Panc1 (cell line): Measurements from ENCODE around the gene RASSF5. TPM values are rescaled to one million over a fixed set of nuclear protein-coding genes. Genes with fewer than 3 reads are reported as not detected.

Source experiments
- ATAC-seq: fragments of 200-7000 bp; cut with Tn5 transposase; 2 replicates; pipeline ENCODE4 v1.9.1; 2020; ENCODE audit warnings: mild to moderate bottlenecking, moderate library complexity
- BruUV-seq: library from RNA; stranded (reverse); fragments of 400-500 nt; replicated peaks from 2 replicates; lab custom pipeline; 2021; lab: Mats Ljungman, UMichigan
- CTCF ChIA-PET: fragments of 300-600 bp; sonication (Branson Sonifier 250); formaldehyde crosslinking; loops from one replicate; lab custom pipeline; 2022; ENCODE audit warnings: antibody characterized with exemption; lab: Charles Lee
- POLR2A ChIA-PET: fragments of 300-600 bp; sonication (Branson Sonifier 250); formaldehyde crosslinking; loops from one replicate; lab custom pipeline; 2022; ENCODE audit warnings: antibody characterized with exemption; lab: Charles Lee
- DNase-seq: peaks from one replicate; pipeline ENCODE4 v3.0.0-alpha.2; 2010; ENCODE audit warnings: low read depth, low spot score
- H3K27ac ChIP-seq: 2 replicates; pipeline ENCODE4 v1.5.1; 2011; ENCODE audit warnings: mild to moderate bottlenecking, low read length, inconsistent platforms
- H3K27me3 ChIP-seq: fragments of 200-500 bp; sonication (Bioruptor generic); 2 replicates; pipeline ENCODE4 v1.6.0; 2014; ENCODE audit warnings: low read length, inconsistent platforms; ENCODE audit not compliant: control insufficient read depth, insufficient read depth
- H3K36me3 ChIP-seq: fragments of 200-500 bp; sonication (Bioruptor generic); 2 replicates; pipeline ENCODE4 v1.5.1; 2014; ENCODE audit warnings: inconsistent platforms, mild to moderate bottlenecking, low read length, moderate library complexity; ENCODE audit not compliant: control insufficient read depth, insufficient read depth
- H3K4me1 ChIP-seq: 2 replicates; pipeline ENCODE4 v1.5.1; 2011; ENCODE audit warnings: inconsistent platforms, mild to moderate bottlenecking, low read length, moderate library complexity; ENCODE audit not compliant: control insufficient read depth, insufficient read depth
- H3K4me3 ChIP-seq, 2 experiments: 2 replicates each; pipeline ENCODE4 v1.5.1; 2011 to 2012; ENCODE audit warnings: low read depth in 2 of 2, low read length in 2 of 2, mild to moderate bottlenecking in 2 of 2, inconsistent platforms in 1 of 2, moderate library complexity in 1 of 2
- H3K9me3 ChIP-seq: fragments of 200-500 bp; sonication (Bioruptor generic); 2 replicates; pipeline ENCODE4 v1.5.1; 2014; ENCODE audit warnings: low read depth, mild to moderate bottlenecking, inconsistent platforms, low read length, moderate library complexity; ENCODE audit not compliant: control insufficient read depth, insufficient read depth
- POLR2AphosphoS5 ChIP-seq: IDR thresholded peaks from 2 replicates; pipeline ENCODE4 v1.6.1; 2012; ENCODE audit warnings: mild to moderate bottlenecking, low read depth, low read length, moderate library complexity
- SIN3A ChIP-seq: IDR thresholded peaks from 2 replicates; pipeline ENCODE4 v1.6.1; 2012; ENCODE audit warnings: low read depth, mild to moderate bottlenecking, low read length, moderate library complexity, borderline replicate concordance; ENCODE audit not compliant: insufficient read depth
- TCF7L2 ChIP-seq: IDR thresholded peaks from 2 replicates; pipeline ENCODE4 v1.6.1; 2011; ENCODE audit warnings: mild to moderate bottlenecking, low read depth, low read length, inconsistent platforms
- in situ Hi-C: cut with HindIII; loops from 2 replicates; pipeline ENCODE4 v1.10.0; 2016; ENCODE audit warnings: low sequenced_read_pairs, low pct_unique_long_range_greater_than_20kb
- intact Hi-C: fragments of 100-400 bp; cut with micrococcal nuclease; formaldehyde crosslinking; loops from one replicate; pipeline ENCODE4 v1.10.0; 2022; ENCODE audit not compliant: unreplicated experiment
- total RNA-seq: library from RNA; stranded (reverse); gene quantifications from one replicate; pipeline ENCODE4 v1.2.1, GENCODE V29; 2021; ENCODE audit not compliant: unreplicated experiment
- TF ChIP-seq, protein P1 (sequence below): fragments of 450-650 bp; IDR thresholded peaks from 2 replicates; pipeline ENCODE4 v1.5.1; 2017; ENCODE audit warnings: mild to moderate bottlenecking
- TF ChIP-seq, protein P2 (sequence below), 2 experiments: IDR thresholded peaks; 2 replicates each; pipeline ENCODE4 v1.6.1; 2011 to 2012; ENCODE audit warnings: low read depth in 2 of 2, control low read depth in 1 of 2, low read length in 1 of 2, mild to moderate bottlenecking in 1 of 2, moderate library complexity in 1 of 2; ENCODE audit not compliant: insufficient read depth in 1 of 2

Gene RASSF5
- total RNA-seq, 1 experiment from 2014 or later, result 1.6 TPM

GRCh38 chr1:206587904-206588303 lies 80.6 kb downstream of the RASSF5 start:
- H3K4me1 ChIP-seq, result no peaks in the 10 kb centered on the region
- in situ Hi-C loops (no loop called here), intact Hi-C loops (no loop called here)
- H3K9me3 ChIP-seq, result no peaks in the 10 kb centered on the region
- POLR2A ChIA-PET, result no interaction called here
- BruUV-seq, result no TSS peak
- no peak overlapping the region for H3K4me3 ChIP-seq
- no peak overlapping the region for H3K27ac ChIP-seq
- CTCF ChIA-PET, result interaction anchor here (0.6 kb wide), 1 partner anchor 711 kb away, joined by 3 read pairs; no protein-coding TSS in a partner anchor
- no peak for DNase-seq
- ATAC-seq, result no peak
- TF ChIP-seq TCF7L2 (no peak), POLR2AphosphoS5 (no peak), SIN3A (no peak)
- TF ChIP-seq, protein P1, sequence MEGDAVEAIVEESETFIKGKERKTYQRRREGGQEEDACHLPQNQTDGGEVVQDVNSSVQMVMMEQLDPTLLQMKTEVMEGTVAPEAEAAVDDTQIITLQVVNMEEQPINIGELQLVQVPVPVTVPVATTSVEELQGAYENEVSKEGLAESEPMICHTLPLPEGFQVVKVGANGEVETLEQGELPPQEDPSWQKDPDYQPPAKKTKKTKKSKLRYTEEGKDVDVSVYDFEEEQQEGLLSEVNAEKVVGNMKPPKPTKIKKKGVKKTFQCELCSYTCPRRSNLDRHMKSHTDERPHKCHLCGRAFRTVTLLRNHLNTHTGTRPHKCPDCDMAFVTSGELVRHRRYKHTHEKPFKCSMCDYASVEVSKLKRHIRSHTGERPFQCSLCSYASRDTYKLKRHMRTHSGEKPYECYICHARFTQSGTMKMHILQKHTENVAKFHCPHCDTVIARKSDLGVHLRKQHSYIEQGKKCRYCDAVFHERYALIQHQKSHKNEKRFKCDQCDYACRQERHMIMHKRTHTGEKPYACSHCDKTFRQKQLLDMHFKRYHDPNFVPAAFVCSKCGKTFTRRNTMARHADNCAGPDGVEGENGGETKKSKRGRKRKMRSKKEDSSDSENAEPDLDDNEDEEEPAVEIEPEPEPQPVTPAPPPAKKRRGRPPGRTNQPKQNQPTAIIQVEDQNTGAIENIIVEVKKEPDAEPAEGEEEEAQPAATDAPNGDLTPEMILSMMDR, result no peak
- TF ChIP-seq, protein P2, sequence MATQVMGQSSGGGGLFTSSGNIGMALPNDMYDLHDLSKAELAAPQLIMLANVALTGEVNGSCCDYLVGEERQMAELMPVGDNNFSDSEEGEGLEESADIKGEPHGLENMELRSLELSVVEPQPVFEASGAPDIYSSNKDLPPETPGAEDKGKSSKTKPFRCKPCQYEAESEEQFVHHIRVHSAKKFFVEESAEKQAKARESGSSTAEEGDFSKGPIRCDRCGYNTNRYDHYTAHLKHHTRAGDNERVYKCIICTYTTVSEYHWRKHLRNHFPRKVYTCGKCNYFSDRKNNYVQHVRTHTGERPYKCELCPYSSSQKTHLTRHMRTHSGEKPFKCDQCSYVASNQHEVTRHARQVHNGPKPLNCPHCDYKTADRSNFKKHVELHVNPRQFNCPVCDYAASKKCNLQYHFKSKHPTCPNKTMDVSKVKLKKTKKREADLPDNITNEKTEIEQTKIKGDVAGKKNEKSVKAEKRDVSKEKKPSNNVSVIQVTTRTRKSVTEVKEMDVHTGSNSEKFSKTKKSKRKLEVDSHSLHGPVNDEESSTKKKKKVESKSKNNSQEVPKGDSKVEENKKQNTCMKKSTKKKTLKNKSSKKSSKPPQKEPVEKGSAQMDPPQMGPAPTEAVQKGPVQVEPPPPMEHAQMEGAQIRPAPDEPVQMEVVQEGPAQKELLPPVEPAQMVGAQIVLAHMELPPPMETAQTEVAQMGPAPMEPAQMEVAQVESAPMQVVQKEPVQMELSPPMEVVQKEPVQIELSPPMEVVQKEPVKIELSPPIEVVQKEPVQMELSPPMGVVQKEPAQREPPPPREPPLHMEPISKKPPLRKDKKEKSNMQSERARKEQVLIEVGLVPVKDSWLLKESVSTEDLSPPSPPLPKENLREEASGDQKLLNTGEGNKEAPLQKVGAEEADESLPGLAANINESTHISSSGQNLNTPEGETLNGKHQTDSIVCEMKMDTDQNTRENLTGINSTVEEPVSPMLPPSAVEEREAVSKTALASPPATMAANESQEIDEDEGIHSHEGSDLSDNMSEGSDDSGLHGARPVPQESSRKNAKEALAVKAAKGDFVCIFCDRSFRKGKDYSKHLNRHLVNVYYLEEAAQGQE (IDR thresholded peaks at IDR 0.05; ENCODE audit: insufficient read depth in 1 of 2, low read depth in 2 of 2, low read length in 1 of 2), result no peak
- H3K36me3 ChIP-seq, result 0 out of 2 replicates have a peak, but pooled peaks cover 2% of the 10 kb centered on the region
- H3K27me3 ChIP-seq, result no peaks in the 10 kb centered on the region

DNA sequence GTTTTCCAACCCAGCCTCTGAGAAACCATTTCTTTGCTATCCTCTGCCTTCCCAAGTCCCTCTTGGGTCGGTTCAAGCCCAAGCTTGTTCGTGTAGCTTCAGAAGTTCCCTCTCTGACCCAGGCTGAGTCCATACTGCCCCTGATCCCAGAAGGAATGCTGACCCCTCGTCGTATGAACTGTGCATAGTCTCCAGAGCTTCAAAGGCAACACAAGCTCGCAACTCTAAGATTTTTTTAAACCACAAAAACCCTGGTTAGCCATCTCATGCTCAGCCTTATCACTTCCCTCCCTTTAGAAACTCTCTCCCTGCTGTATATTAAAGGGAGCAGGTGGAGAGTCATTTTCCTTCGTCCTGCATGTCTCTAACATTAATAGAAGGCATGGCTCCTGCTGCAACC lies 81.2 kb downstream of the RASSF5 start:
- H3K4me3 ChIP-seq, result no peak overlapping the region
- TF ChIP-seq SIN3A, result no peak
- TF ChIP-seq, protein P2 (IDR thresholded peaks at IDR 0.05; ENCODE audit: insufficient read depth in 1 of 2, low read depth in 2 of 2, low read length in 1 of 2), result no peak
- no peaks in the 10 kb centered on the region for H3K27me3 ChIP-seq
- in situ Hi-C loops, result no loop called here
- ATAC-seq (no peak), DNase-seq (no peak)
- BruUV-seq, result no TSS peak
- H3K36me3 ChIP-seq, result 0 out of 2 replicates have a peak, but pooled peaks cover 2% of the 10 kb centered on the region
- no peaks in the 10 kb centered on the region for H3K4me1 ChIP-seq
- POLR2A ChIA-PET, result no interaction called here
- intact Hi-C loops, result no loop called here
- no peak overlapping the region for H3K27ac ChIP-seq
- H3K9me3 ChIP-seq, result no peaks in the 10 kb centered on the region
- CTCF ChIA-PET, result interaction anchor here (0.6 kb wide), 1 partner anchor 712 kb away, joined by 3 read pairs; no protein-coding TSS in a partner anchor
